NCI-H1694 (cell line): Measurements from ENCODE around the gene LBH.
A peak's percentile ranks its signal among the peaks of the same experiment; 100 is the strongest.

ENCODE experiments used
- DNase-seq: peaks from one replicate; lab custom pipeline; 2025; lab: John Stamatoyannopoulos, UW

The LBH gene

GRCh38 chr2:30231212-30231995 is at the start of gene LBH:
Gene LBH, plus strand, starts transcription at chr2:30231534. Its CDS starts 205 bp downstream, at chr2:30231739.
- DNase-seq, result peak; percentile 74

GRCh38 chr2:30184035-30184434 is 47.3 kb upstream of the LBH start:
- DNase-seq, result no peak

- no peak for DNase-seq
These were observed 46.2 kb upstream of the LBH start for GRCh38 chr2:30185178-30185577.

- DNase-seq, result no peak
These were observed 43.0 kb upstream of the LBH start for GRCh38 chr2:30188292-30188691.

GRCh38 chr2:30190637-30191036 is 40.7 kb upstream of the LBH start:
- DNase-seq, result no peak

GRCh38 chr2:30191107-30191506 is 40.2 kb upstream of the LBH start:
- DNase-seq, result no peak

GRCh38 chr2:30191819-30192271 is 39.5 kb upstream of the LBH start:
- DNase-seq, result no peak

GRCh38 chr2:30192314-30192713 is 39.0 kb upstream of the LBH start:
- no peak for DNase-seq

- DNase-seq, result no peak
These were observed 38.1 kb upstream of the LBH start for GRCh38 chr2:30193104-30193681.

- no peak for DNase-seq
These were observed 36.9 kb upstream of the LBH start for GRCh38 chr2:30194421-30194820.

GRCh38 chr2:30195016-30195415 is 36.3 kb upstream of the LBH start:
- DNase-seq, result no peak

GRCh38 chr2:30197570-30198192 is 33.7 kb upstream of the LBH start:
- DNase-seq, result no peak

GRCh38 chr2:30201990-30202389 is 29.3 kb upstream of the LBH start:
- no peak for DNase-seq

- no peak for DNase-seq
These were observed 28.2 kb upstream of the LBH start for GRCh38 chr2:30203156-30203555.

- DNase-seq, result no peak
These were observed 27.1 kb upstream of the LBH start for GRCh38 chr2:30204281-30204680.

- no peak for DNase-seq
These were observed 25.9 kb upstream of the LBH start for GRCh38 chr2:30205456-30205855.

GRCh38 chr2:30206461-30207430 is 24.6 kb upstream of the LBH start:
- DNase-seq, result no peak

GRCh38 chr2:30208453-30208852 is 22.9 kb upstream of the LBH start:
- peak; percentile 62 for DNase-seq

- no peak for DNase-seq
These were observed 22.1 kb upstream of the LBH start for GRCh38 chr2:30209227-30209626.

- no peak for DNase-seq
These were observed 18.0 kb upstream of the LBH start for GRCh38 chr2:30213326-30213725.

- no peak for DNase-seq
These were observed 17.3 kb upstream of the LBH start for GRCh38 chr2:30213907-30214463.

GRCh38 chr2:30216157-30216556 is 15.2 kb upstream of the LBH start:
- DNase-seq, result no peak
